Peyer's patch (tissue), 4 donors: ENCODE data around the gene NEK9.

Experiments
- CTCF ChIP-seq, 6 experiments: fragments of 450-650 bp in 4 of 6; fragments of 200-600 bp in 2 of 6; sonication (generic) in 1 of 6; IDR thresholded peaks; one replicate each; pipeline ENCODE4 v1.5.1; 2017 to 2019; ENCODE audit warnings: antibody characterized with exemption in 6 of 6, mild to moderate bottlenecking in 3 of 6, moderate library complexity in 1 of 6
- POLR2A ChIP-seq, 2 donors: fragments of 450-650 bp; IDR thresholded peaks; one replicate each; pipeline ENCODE4 v1.5.1; 2017; ENCODE audit warnings: antibody characterized with exemption in 2 of 2, mild to moderate bottlenecking in 2 of 2, moderate library complexity in 2 of 2

- TF ChIP-seq POLR2A (IDR thresholded peaks at IDR 0.05): no peak
- TF ChIP-seq CTCF (IDR thresholded peaks at IDR 0.05): no peak
These were observed 25.4 kb downstream of the NEK9 start for GRCh38 chr14:75101491-75101890.
